ENCODE measurements around the gene MGAT4C. TPM values are rescaled to one million over a fixed set of nuclear protein-coding genes. Genes with fewer than 3 reads are reported as not detected.

The MGAT4C gene
- total RNA-seq, 2 donors from 2014 or later, result 0.05 to 0.24 TPM

DNA sequence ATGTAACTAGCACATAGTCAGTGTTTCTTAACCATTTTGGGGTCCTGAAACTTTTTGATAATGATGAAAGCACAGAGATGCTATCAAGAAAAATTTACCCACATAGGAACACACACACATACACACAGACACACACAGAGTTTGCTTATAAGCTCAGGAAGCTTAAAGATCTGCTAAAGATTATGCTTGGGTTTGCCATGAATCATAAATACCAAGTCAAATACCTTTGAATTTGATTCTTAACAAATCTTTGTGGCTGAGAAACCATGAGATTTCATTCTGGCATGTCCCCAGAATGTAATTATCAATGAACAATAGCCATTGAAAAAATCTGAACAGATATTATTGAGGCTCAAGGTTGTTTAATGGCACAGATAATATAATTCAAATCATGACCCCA lies 292.9 kb downstream of the MGAT4C start:
- no peak overlapping the region for H3K27ac ChIP-seq

GRCh38 chr12:85956081-85956480 lies 300.1 kb downstream of the MGAT4C start:
- Histone ChIP-seq H3K27ac (no peak overlapping the region), H3K9me3 (no peaks in the 10 kb centered on the region), H3K4me3 (no peak overlapping the region), H3K4me1 (no peaks in the 10 kb centered on the region), H3K36me3 (no peaks in the 10 kb centered on the region), H3K9ac (ENCODE audit: low read depth in 2 of 2, low read length in 2 of 2) (no peak overlapping the region), H3K27me3 (no peaks in the 10 kb centered on the region)
- DNase-seq, result no peak
- intact Hi-C loops (cut with DNase I), result no loop called here
- TF ChIP-seq CTCF (IDR thresholded peaks at IDR 0.05), result no peak

More for the DNA sequence above, 292.9 kb downstream of the MGAT4C start:
- Histone ChIP-seq H3K4me1 (no peaks in the 10 kb centered on the region), H3K36me3 (no peaks in the 10 kb centered on the region), H3K9ac (ENCODE audit: low read depth in 2 of 2, low read length in 2 of 2) (no peak overlapping the region), H3K27me3 (no peaks in the 10 kb centered on the region), H3K4me3 (no peak overlapping the region), H3K9me3 (no peaks in the 10 kb centered on the region)
- intact Hi-C loops (cut with DNase I), result no loop called here
- no peak for DNase-seq
- no peak for TF ChIP-seq CTCF (IDR thresholded peaks at IDR 0.05)

GRCh38 chr12:85955127-85955526 lies 301.1 kb downstream of the MGAT4C start:
- no peaks in the 10 kb centered on the region for H3K27me3 ChIP-seq
- no peak overlapping the region for H3K27ac ChIP-seq
- no peak overlapping the region for H3K9ac ChIP-seq (ENCODE audit: low read depth in 2 of 2, low read length in 2 of 2)
- H3K4me1 ChIP-seq, result no peaks in the 10 kb centered on the region
- H3K4me3 ChIP-seq, result no peak overlapping the region
- no peak for DNase-seq
- no peaks in the 10 kb centered on the region for H3K36me3 ChIP-seq
- no peak for TF ChIP-seq CTCF (IDR thresholded peaks at IDR 0.05)
- intact Hi-C loops (cut with DNase I), result no loop called here
- H3K9me3 ChIP-seq, result no peaks in the 10 kb centered on the region

- intact Hi-C loops (cut with DNase I), result no loop called here
- DNase-seq, result no peak
- no peaks in the 10 kb centered on the region for H3K36me3 ChIP-seq
- no peaks in the 10 kb centered on the region for H3K9me3 ChIP-seq
- no peaks in the 10 kb centered on the region for H3K27me3 ChIP-seq
- no peak overlapping the region for H3K27ac ChIP-seq
- no peaks in the 10 kb centered on the region for H3K4me1 ChIP-seq
- H3K4me3 ChIP-seq, result no peak overlapping the region
- peak; percentile 16 for TF ChIP-seq CTCF (IDR thresholded peaks at IDR 0.05)
- no peak overlapping the region for H3K9ac ChIP-seq (ENCODE audit: low read depth in 2 of 2, low read length in 2 of 2)
Observed at GRCh38 chr12:85951823-85952222, 304.4 kb downstream of the MGAT4C start.

- intact Hi-C loops (cut with DNase I), result no loop called here
- H3K4me1 ChIP-seq, result no peaks in the 10 kb centered on the region
- no peak for TF ChIP-seq CTCF (IDR thresholded peaks at IDR 0.05)
Observed at GRCh38 chr12:85949253-85949652, 306.9 kb downstream of the MGAT4C start.

GRCh38 chr12:85948340-85948739 lies 307.9 kb downstream of the MGAT4C start:
- no peaks in the 10 kb centered on the region for H3K4me1 ChIP-seq
- TF ChIP-seq CTCF (IDR thresholded peaks at IDR 0.05), result no peak

More at GRCh38 chr12:85949253-85949652, 306.9 kb downstream of the MGAT4C start:
- H3K4me3 ChIP-seq, result no peak overlapping the region
- H3K27ac ChIP-seq, result no peak overlapping the region
- no peaks in the 10 kb centered on the region for H3K36me3 ChIP-seq
- no peak for DNase-seq
- H3K9ac ChIP-seq (ENCODE audit: low read depth in 2 of 2, low read length in 2 of 2), result no peak overlapping the region
- H3K27me3 ChIP-seq, result no peaks in the 10 kb centered on the region
- no peaks in the 10 kb centered on the region for H3K9me3 ChIP-seq

More at GRCh38 chr12:85948340-85948739, 307.9 kb downstream of the MGAT4C start:
- DNase-seq, result no peak
- Histone ChIP-seq H3K9me3 (no peaks in the 10 kb centered on the region), H3K27ac (no peak overlapping the region), H3K4me3 (no peak overlapping the region), H3K9ac (ENCODE audit: low read depth in 2 of 2, low read length in 2 of 2) (no peak overlapping the region), H3K36me3 (no peaks in the 10 kb centered on the region), H3K27me3 (no peaks in the 10 kb centered on the region)
- intact Hi-C loops (cut with DNase I), result no loop called here
